Loucy (cell line): ENCODE measurements around the gene TNNT3.

Experiments
- H2AFZ ChIP-seq: fragments of 200-600 bp; sonication (generic); 2 replicates; pipeline ENCODE4 v1.6.0; 2016; ENCODE audit warnings: antibody characterized with exemption, mild to moderate bottlenecking, low read length, moderate library complexity
- H3F3A ChIP-seq: fragments of 200-600 bp; 2 replicates; pipeline ENCODE4 v1.6.0; 2016; ENCODE audit warnings: antibody characterized with exemption, low read depth, mild to moderate bottlenecking
- H3K27me3 ChIP-seq: fragments of 200-600 bp; sonication (generic); 2 replicates; pipeline ENCODE4 v1.6.1; 2014; ENCODE audit warnings: low read length, mild to moderate bottlenecking; ENCODE audit not compliant: insufficient read depth, poor library complexity, severe bottlenecking
- H3K36me3 ChIP-seq: fragments of 200-600 bp; sonication (generic); 2 replicates; pipeline ENCODE4 v1.6.1; 2016; ENCODE audit warnings: low read length; ENCODE audit not compliant: insufficient read depth
- H3K4me1 ChIP-seq: fragments of 200-600 bp; sonication (generic); 2 replicates; pipeline ENCODE4 v1.5.1; 2014; ENCODE audit warnings: low read length, mild to moderate bottlenecking; ENCODE audit not compliant: insufficient read depth, poor library complexity, severe bottlenecking
- H3K4me2 ChIP-seq: fragments of 200-600 bp; sonication (generic); 2 replicates; pipeline ENCODE4 v1.6.0; 2014; ENCODE audit warnings: antibody characterized with exemption, low read length, low read depth, mild to moderate bottlenecking; ENCODE audit not compliant: poor library complexity, severe bottlenecking
- H3K4me3 ChIP-seq: fragments of 200-600 bp; sonication (generic); 2 replicates; pipeline ENCODE4 v1.5.1; 2014; ENCODE audit warnings: low read length, mild to moderate bottlenecking, mixed read lengths; ENCODE audit not compliant: poor library complexity, severe bottlenecking
- H3K79me2 ChIP-seq: fragments of 200-600 bp; sonication (generic); 2 replicates; pipeline ENCODE4 v1.6.1; 2014; ENCODE audit warnings: low read length; ENCODE audit not compliant: insufficient read depth
- H3K9ac ChIP-seq: fragments of 200-600 bp; sonication (generic); 2 replicates; pipeline ENCODE4 v1.6.0; 2014; ENCODE audit warnings: mild to moderate bottlenecking, low read depth, low read length, moderate library complexity; ENCODE audit not compliant: poor library complexity, severe bottlenecking
- H3K9me2 ChIP-seq: fragments of 200-600 bp; sonication (generic); replicated peaks from 2 replicates; pipeline ENCODE4 v1.6.1; 2016; ENCODE audit warnings: low read depth, low read length, mixed read lengths
- H3K9me3 ChIP-seq: fragments of 200-600 bp; sonication (generic); 2 replicates; pipeline ENCODE4 v1.6.1; 2014; ENCODE audit warnings: mild to moderate bottlenecking, antibody characterized with exemption, low read length, low read depth; ENCODE audit not compliant: insufficient read depth
- H4K20me1 ChIP-seq: fragments of 200-600 bp; sonication (generic); 2 replicates; pipeline ENCODE4 v1.6.0; 2014; ENCODE audit warnings: antibody characterized with exemption, low read length, mild to moderate bottlenecking; ENCODE audit not compliant: insufficient read depth, poor library complexity, severe bottlenecking
- CTCF ChIP-seq: fragments of 200-600 bp; sonication (generic); conservative IDR thresholded peaks from 2 replicates; pipeline ENCODE4 v1.5.1; 2014; ENCODE audit warnings: mild to moderate bottlenecking, antibody characterized with exemption, low read length
- EZH2phosphoT487 ChIP-seq: fragments of 200-600 bp; IDR thresholded peaks from 2 replicates; pipeline ENCODE4 v1.6.1; 2018; ENCODE audit warnings: antibody characterized with exemption, mild to moderate bottlenecking, moderate library complexity, borderline replicate concordance

TNNT3 gene

GRCh38 chr11:1929621-1930461 lies 10.3 kb downstream of the TNNT3 start:
- no peaks in the 10 kb centered on the region for H4K20me1 ChIP-seq
- no peak overlapping the region for H3K9ac ChIP-seq
- H3K36me3 ChIP-seq = no peaks in the 10 kb centered on the region
- no peak overlapping the region for H2AFZ ChIP-seq
- H3K79me2 ChIP-seq = no peaks in the 10 kb centered on the region
- H3F3A ChIP-seq = no peaks in the 10 kb centered on the region
- no peaks in the 10 kb centered on the region for H3K9me2 ChIP-seq
- H3K4me3 ChIP-seq = no peak overlapping the region
- no peak for TF ChIP-seq CTCF
- H3K27me3 ChIP-seq = no peaks in the 10 kb centered on the region
- no peaks in the 10 kb centered on the region for H3K4me1 ChIP-seq
- H3K9me3 ChIP-seq = no peaks in the 10 kb centered on the region
- no peak overlapping the region for H3K4me2 ChIP-seq

GRCh38 chr11:1930462-1930830 lies 10.9 kb downstream of the TNNT3 start:
- no peaks in the 10 kb centered on the region for H3K9me3 ChIP-seq
- no peak overlapping the region for H3K4me3 ChIP-seq
- no peaks in the 10 kb centered on the region for H3K79me2 ChIP-seq
- H3K9me2 ChIP-seq = no peaks in the 10 kb centered on the region
- no peak overlapping the region for H3K9ac ChIP-seq
- no peaks in the 10 kb centered on the region for H3K36me3 ChIP-seq
- H3K4me1 ChIP-seq = no peaks in the 10 kb centered on the region
- H4K20me1 ChIP-seq = no peaks in the 10 kb centered on the region
- no peaks in the 10 kb centered on the region for H3K27me3 ChIP-seq
- TF ChIP-seq EZH2phosphoT487 (no peak), CTCF (no peak)
- no peak overlapping the region for H3K4me2 ChIP-seq
- no peaks in the 10 kb centered on the region for H3F3A ChIP-seq
- H2AFZ ChIP-seq = no peak overlapping the region

- Histone ChIP-seq H2AFZ (no peak overlapping the region), H4K20me1 (no peaks in the 10 kb centered on the region), H3K9me3 (no peaks in the 10 kb centered on the region), H3K9ac (no peak overlapping the region), H3K27me3 (no peaks in the 10 kb centered on the region), H3K79me2 (no peaks in the 10 kb centered on the region), H3K4me1 (no peaks in the 10 kb centered on the region), H3K4me3 (no peak overlapping the region), H3K36me3 (no peaks in the 10 kb centered on the region), H3K9me2 (no peaks in the 10 kb centered on the region), H3F3A (no peaks in the 10 kb centered on the region), H3K4me2 (no peak overlapping the region)
- TF ChIP-seq EZH2phosphoT487 (no peak), CTCF (no peak)
Observed at GRCh38 chr11:1931341-1932104, 12.0 kb downstream of the TNNT3 start.
